Mammary epithelial cell (primary cell): Measurements from ENCODE around the gene ACOX2.

Source experiments
- CTCF ChIP-seq, 2 donors: IDR thresholded peaks in 1 of 2; conservative IDR thresholded peaks in 1 of 2; 2 replicates each; pipeline ENCODE4 v1.5.1; 2011 to 2012; ENCODE audit warnings: inconsistent platforms in 2 of 2, low read length in 2 of 2, mild to moderate bottlenecking in 2 of 2, control low read depth in 1 of 2, low read depth in 1 of 2; ENCODE audit not compliant: insufficient read depth in 1 of 2; ENCODE audit errors: extremely low read depth in 1 of 2
- EZH2 ChIP-seq: IDR thresholded peaks from 2 replicates; pipeline ENCODE4 v1.6.1; 2012; ENCODE audit warnings: low read length, inconsistent platforms, borderline replicate concordance

- TF ChIP-seq CTCF (conservative IDR thresholded peaks at IDR 0.05 in 1 of 2, IDR thresholded peaks at IDR 0.05 in 1 of 2; ENCODE audit: extremely low read depth in 1 of 2, insufficient read depth in 1 of 2, low read depth in 1 of 2, low read length in 2 of 2) (peak; percentile 48 to 66), EZH2 (no peak)
These were observed 45.2 kb downstream of the ACOX2 start, which contains the start of gene KCTD6 for GRCh38 chr3:58491506-58492402.
